ENCODE measurements around the gene NCOA5. TPM values are rescaled to one million over a fixed set of nuclear protein-coding genes. Genes with fewer than 3 reads are reported as not detected.

The NCOA5 gene
- total RNA-seq, 1 donor from 2014 or later, result 46.4 TPM

- DNase-seq, result no peak
- Mint-ChIP-seq H3K4me3 (no peak overlapping the region), H3K27ac (no peak overlapping the region), H3K9me3 (no peaks in the 10 kb centered on the region), H3K27me3 (no peaks in the 10 kb centered on the region), H3K36me3 (ENCODE audit: low read depth) (peaks cover 81% of the 10 kb centered on the region), H3K4me1 (peaks cover 22% of the 10 kb centered on the region)
- ChIA-PET CTCF (no interaction called here), POLR2A (no interaction called here)
- TF ChIP-seq CTCF (IDR thresholded peaks at IDR 0.05), result no peak
- intact Hi-C loops (cut with micrococcal nuclease), result no loop called here
- no peak for ATAC-seq (ENCODE audit: low read depth)
Observed at GRCh38 chr20:46065006-46065405, 24.8 kb downstream of the NCOA5 start.

GRCh38 chr20:46063652-46064054 lies 26.1 kb downstream of the NCOA5 start:
- DNase-seq (no peak), ATAC-seq (ENCODE audit: low read depth) (no peak)
- peaks cover 35% of the 10 kb centered on the region for H3K4me1 Mint-ChIP-seq
- CTCF ChIA-PET, result no interaction called here
- peaks cover 3% of the 10 kb centered on the region for H3K27me3 Mint-ChIP-seq
- H3K9me3 Mint-ChIP-seq, result no peaks in the 10 kb centered on the region
- H3K4me3 Mint-ChIP-seq, result no peak overlapping the region
- intact Hi-C loops (cut with micrococcal nuclease), result no loop called here
- H3K27ac Mint-ChIP-seq, result no peak overlapping the region
- H3K36me3 Mint-ChIP-seq (ENCODE audit: low read depth), result peaks cover 86% of the 10 kb centered on the region
- no peak for TF ChIP-seq CTCF (IDR thresholded peaks at IDR 0.05)
- POLR2A ChIA-PET, result interaction anchor here (0.6 kb wide), 1 partner anchor 63 kb away, joined by 4 read pairs; no protein-coding TSS in a partner anchor

- intact Hi-C loops (cut with micrococcal nuclease), result no loop called here
- Mint-ChIP-seq H3K36me3 (ENCODE audit: low read depth) (peaks cover 81% of the 10 kb centered on the region), H3K27ac (no peak overlapping the region), H3K4me3 (no peak overlapping the region), H3K9me3 (no peaks in the 10 kb centered on the region), H3K27me3 (peaks cover 4% of the 10 kb centered on the region), H3K4me1 (peaks cover 39% of the 10 kb centered on the region)
- no peak for ATAC-seq (ENCODE audit: low read depth)
- no peak for DNase-seq
- ChIA-PET CTCF (no interaction called here), POLR2A (interaction anchor here (0.6 kb wide), 1 partner anchor 63 kb away, joined by 4 read pairs; no protein-coding TSS in a partner anchor)
- no peak for TF ChIP-seq CTCF (IDR thresholded peaks at IDR 0.05)
Observed at GRCh38 chr20:46063151-46063550, 26.6 kb downstream of the NCOA5 start.

DNA sequence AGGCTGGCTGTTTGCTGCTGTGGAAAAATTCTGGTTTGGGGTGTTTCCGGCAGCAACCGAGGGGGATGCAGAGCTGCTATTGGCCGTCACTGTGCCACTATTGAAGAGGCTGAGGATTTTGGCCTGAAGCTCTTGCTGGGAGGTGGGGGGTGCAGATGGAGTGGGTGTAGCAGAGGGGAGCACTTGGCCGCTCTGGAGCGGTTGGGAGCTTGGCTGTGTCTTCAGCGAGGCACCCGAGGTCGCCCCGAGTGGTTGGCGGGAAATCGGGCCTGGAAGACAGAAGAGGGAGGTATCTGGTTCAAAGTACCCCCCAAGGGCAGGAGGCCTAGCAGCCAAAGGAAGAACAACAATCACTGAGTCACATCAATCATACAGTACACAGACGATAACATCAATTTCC lies 27.1 kb downstream of the NCOA5 start:
- CTCF ChIA-PET, result no interaction called here
- intact Hi-C loops (cut with micrococcal nuclease), result no loop called here

DNA sequence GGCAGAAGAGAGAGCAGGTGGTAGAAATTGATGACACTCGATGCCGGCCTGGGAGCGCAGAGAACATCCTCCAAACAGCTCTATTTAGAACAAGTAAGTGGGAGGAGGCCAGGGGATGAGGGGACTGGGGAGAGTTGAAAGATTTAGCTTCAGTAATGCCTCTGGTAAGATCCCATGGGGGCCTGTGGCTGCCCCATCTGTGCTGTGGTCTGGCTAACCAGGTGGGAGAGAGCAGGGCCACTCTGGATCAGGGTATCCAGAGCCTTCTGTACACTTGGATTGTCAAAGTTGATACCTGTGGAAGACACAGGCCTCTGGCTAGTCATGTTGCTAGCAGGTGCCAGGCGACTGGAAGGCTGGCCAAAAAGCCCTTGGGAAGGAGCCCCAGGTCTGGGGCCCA lies 27.6 kb downstream of the NCOA5 start:
- Mint-ChIP-seq H3K36me3 (ENCODE audit: low read depth) (peaks cover 76% of the 10 kb centered on the region), H3K9me3 (no peaks in the 10 kb centered on the region)

More for the DNA sequence above, 27.1 kb downstream of the NCOA5 start:
- H3K9me3 Mint-ChIP-seq, result no peaks in the 10 kb centered on the region
- no peak overlapping the region for H3K4me3 Mint-ChIP-seq
- ATAC-seq (ENCODE audit: low read depth) (no peak), DNase-seq (no peak)
- H3K4me1 Mint-ChIP-seq, result peaks cover 41% of the 10 kb centered on the region
- peaks cover 76% of the 10 kb centered on the region for H3K36me3 Mint-ChIP-seq (ENCODE audit: low read depth)
- POLR2A ChIA-PET, result no interaction called here
- H3K27ac Mint-ChIP-seq, result no peak overlapping the region
- no peak for TF ChIP-seq CTCF (IDR thresholded peaks at IDR 0.05)
- peaks cover 6% of the 10 kb centered on the region for H3K27me3 Mint-ChIP-seq

More for the DNA sequence above, 27.6 kb downstream of the NCOA5 start:
- ATAC-seq (ENCODE audit: low read depth), result no peak
- no peak overlapping the region for H3K4me3 Mint-ChIP-seq
- CTCF ChIA-PET, result no interaction called here
- no peak for TF ChIP-seq CTCF (IDR thresholded peaks at IDR 0.05)
- intact Hi-C loops (cut with micrococcal nuclease), result no loop called here
- POLR2A ChIA-PET, result no interaction called here
- H3K4me1 Mint-ChIP-seq, result peaks cover 41% of the 10 kb centered on the region
- peaks cover 6% of the 10 kb centered on the region for H3K27me3 Mint-ChIP-seq
- H3K27ac Mint-ChIP-seq, result no peak overlapping the region
- DNase-seq, result no peak
